HG03108 (cell line): ENCODE results near the gene COMP.
"Not testable (repeated sequence)": the region's sequence is repeated elsewhere in the genome, so short reads cannot be mapped to it uniquely, and the experiment has no call there.

ENCODE experiments used
- ATAC-seq: cut with Tn5 transposase; IDR thresholded peaks from one replicate; pipeline ENCODE4 v1.9.1; 2021; ENCODE audit warnings: moderate library complexity; ENCODE audit not compliant: unreplicated experiment

COMP gene

GRCh38 chr19:18749362-18750231 lies 41.5 kb downstream of the COMP start:
- no peak for ATAC-seq

- no peak for ATAC-seq
These were observed 44.4 kb downstream of the COMP start for GRCh38 chr19:18746401-18747325.

- ATAC-seq = no peak
These were observed 45.2 kb downstream of the COMP start for GRCh38 chr19:18745931-18746330.

GRCh38 chr19:18745012-18745735 lies 45.9 kb downstream of the COMP start:
- no peak for ATAC-seq

GRCh38 chr19:18743784-18744418 lies 47.2 kb downstream of the COMP start:
- ATAC-seq = no peak

GRCh38 chr19:18742838-18743783 lies 48.0 kb downstream of the COMP start:
- ATAC-seq = no peak

- no peak for ATAC-seq
These were observed 48.8 kb downstream of the COMP start for GRCh38 chr19:18742324-18742723.

GRCh38 chr19:18741124-18742121 lies 49.7 kb downstream of the COMP start:
- no peak for ATAC-seq

GRCh38 chr19:18738961-18739690 lies 52.0 kb downstream of the COMP start:
- ATAC-seq = no peak

GRCh38 chr19:18737954-18738351 lies 53.2 kb downstream of the COMP start:
- ATAC-seq = no peak

- no peak for ATAC-seq
These were observed 53.7 kb downstream of the COMP start for GRCh38 chr19:18737337-18737953.

GRCh38 chr19:18736415-18737336 lies 54.4 kb downstream of the COMP start:
- no peak for ATAC-seq

GRCh38 chr19:18735752-18736151 lies 55.4 kb downstream of the COMP start:
- no peak for ATAC-seq

- ATAC-seq = no peak
These were observed 55.8 kb downstream of the COMP start for GRCh38 chr19:18735324-18735723.

GRCh38 chr19:18733762-18734332 lies 57.3 kb downstream of the COMP start:
- ATAC-seq = not testable (repeated sequence)

GRCh38 chr19:18733196-18733647 lies 57.9 kb downstream of the COMP start:
- no peak for ATAC-seq
